Ishikawa (cell line): ENCODE data around the gene HOXA7.

Source experiments
- CEBPB ChIP-seq: IDR thresholded peaks from 2 replicates; pipeline ENCODE4 v1.6.1; 2012
- CREB1 ChIP-seq: IDR thresholded peaks from 2 replicates; pipeline ENCODE4 v1.6.1; 2012; ENCODE audit warnings: low read depth
- EGR1 ChIP-seq: IDR thresholded peaks from 2 replicates; pipeline ENCODE4 v1.6.1; 2012
- EP300 ChIP-seq: IDR thresholded peaks from 2 replicates; pipeline ENCODE4 v1.6.1; 2012; ENCODE audit warnings: borderline replicate concordance
- FOXM1 ChIP-seq: IDR thresholded peaks from 2 replicates; pipeline ENCODE4 v1.6.1; 2012; ENCODE audit warnings: low read depth, borderline replicate concordance
- MAX ChIP-seq: IDR thresholded peaks from 2 replicates; pipeline ENCODE4 v1.6.1; 2012
- NFIC ChIP-seq: IDR thresholded peaks from 2 replicates; pipeline ENCODE4 v1.6.1; 2012
- RAD21 ChIP-seq: IDR thresholded peaks from 2 replicates; pipeline ENCODE4 v1.6.1; 2012; ENCODE audit warnings: low read depth
- REST ChIP-seq: IDR thresholded peaks from 2 replicates; pipeline ENCODE4 v1.6.1; 2012; ENCODE audit warnings: low read depth, mild to moderate bottlenecking
- TAF1 ChIP-seq: IDR thresholded peaks from 2 replicates; pipeline ENCODE4 v1.6.1; 2012; ENCODE audit warnings: low read depth, mild to moderate bottlenecking
- TCF12 ChIP-seq: IDR thresholded peaks from 2 replicates; pipeline ENCODE4 v1.6.1; 2012; ENCODE audit warnings: low read depth
- TEAD4 ChIP-seq: IDR thresholded peaks from 2 replicates; pipeline ENCODE4 v1.6.1; 2012
- USF1 ChIP-seq: IDR thresholded peaks from 2 replicates; pipeline ENCODE4 v1.6.1; 2012
- YY1 ChIP-seq: IDR thresholded peaks from 2 replicates; pipeline ENCODE4 v1.6.1; 2012; ENCODE audit warnings: low read depth
- ZBTB7A ChIP-seq: IDR thresholded peaks from 2 replicates; pipeline ENCODE4 v1.6.1; 2012; ENCODE audit warnings: low read depth

Gene HOXA7

GRCh38 chr7:27154901-27155815 is 1.3 kb downstream of the HOXA7 start:
- no peak for TF ChIP-seq EGR1
- no peak for TF ChIP-seq FOXM1
- TF ChIP-seq ZBTB7A, result no peak
- no peak for TF ChIP-seq TAF1
- TF ChIP-seq NFIC, result no peak
- TF ChIP-seq USF1, result no peak
- no peak for TF ChIP-seq REST
- TF ChIP-seq MAX, result no peak
- no peak for TF ChIP-seq CREB1
- no peak for TF ChIP-seq CEBPB
- TF ChIP-seq YY1, result no peak
- TF ChIP-seq RAD21, result no peak
- TF ChIP-seq TCF12, result no peak
- TF ChIP-seq TEAD4, result no peak

GRCh38 chr7:27154369-27154768 is 2.1 kb downstream of the HOXA7 start:
- TF ChIP-seq NFIC, result no peak
- no peak for TF ChIP-seq REST
- no peak for TF ChIP-seq EP300
- TF ChIP-seq MAX, result no peak
- TF ChIP-seq CEBPB, result no peak
- no peak for TF ChIP-seq CREB1
- TF ChIP-seq YY1, result no peak
- no peak for TF ChIP-seq TEAD4
- TF ChIP-seq FOXM1, result no peak
- no peak for TF ChIP-seq EGR1
- no peak for TF ChIP-seq USF1
- no peak for TF ChIP-seq TAF1
- no peak for TF ChIP-seq ZBTB7A
- no peak for TF ChIP-seq RAD21
- no peak for TF ChIP-seq TCF12

- TF ChIP-seq TAF1 (no peak), CEBPB (no peak)
These were observed 2.9 kb downstream of the HOXA7 start for GRCh38 chr7:27153526-27153925.

GRCh38 chr7:27152816-27153442 is 3.5 kb downstream of the HOXA7 start:
- TF ChIP-seq MAX (no peak), TEAD4 (no peak), TCF12 (no peak), YY1 (no peak)

GRCh38 chr7:27151931-27152815 is 4.3 kb downstream of the HOXA7 start, which contains the start of gene HOXA3:
Gene HOXA3, minus strand, starts transcription at chr7:27152583. Its CDS starts 41,943 bp downstream, at chr7:27110640.
- TF ChIP-seq TAF1 (no peak), USF1 (no peak), FOXM1 (no peak), TEAD4 (no peak), NFIC (no peak), TCF12 (no peak), REST (no peak)
